Neural cell (in vitro differentiated cells): ENCODE measurements around the gene GOLGA6L24. TPM values are rescaled to one million over a fixed set of nuclear protein-coding genes. Genes with fewer than 3 reads are reported as not detected.
A peak's percentile ranks its signal among the peaks of the same experiment; 100 is the strongest.
"Not testable (repeated sequence)": the region's sequence is repeated elsewhere in the genome, so short reads cannot be mapped to it uniquely, and the experiment has no call there.

Experiments
- H2AFZ ChIP-seq: fragments of 200-600, 300-800 bp; sonication (generic), shearing (Covaris generic); 2 replicates; pipeline ENCODE4 v1.6.0; 2014; ENCODE audit warnings: low read depth, mild to moderate bottlenecking, antibody characterized with exemption, low read length, moderate library complexity
- H3F3A ChIP-seq: fragments of 200-600 bp; shearing (Covaris generic); 2 replicates; pipeline ENCODE4 v1.6.1; 2016; ENCODE audit warnings: mild to moderate bottlenecking, moderate library complexity, mixed read lengths, antibody characterized with exemption, low read length; ENCODE audit not compliant: insufficient read depth, poor library complexity, severe bottlenecking
- H3K27ac ChIP-seq: fragments of 200-600, 300-800 bp; sonication (generic), shearing (Covaris generic); 2 replicates; pipeline ENCODE4 v1.5.1; 2014; ENCODE audit warnings: mild to moderate bottlenecking, low read length, moderate library complexity
- H3K27me3 ChIP-seq: fragments of 300-800, 200-600 bp; sonication (generic), shearing (Covaris generic); 2 replicates; pipeline ENCODE4 v1.6.0; 2014; ENCODE audit warnings: mild to moderate bottlenecking, low read depth, low read length, moderate library complexity; ENCODE audit not compliant: insufficient read depth
- H3K36me3 ChIP-seq: fragments of 300-800, 200-600 bp; sonication (generic), shearing (Covaris generic); 2 replicates; pipeline ENCODE4 v1.5.1; 2014; ENCODE audit warnings: mild to moderate bottlenecking, antibody characterized with exemption, low read length, moderate library complexity; ENCODE audit not compliant: insufficient read depth
- H3K4me2 ChIP-seq: fragments of 300-800, 200-600 bp; sonication (generic), shearing (Covaris generic); 2 replicates; pipeline ENCODE4 v1.6.0; 2014; ENCODE audit warnings: mild to moderate bottlenecking, low read length
- H3K4me3 ChIP-seq: fragments of 300-800, 200-600 bp; sonication (generic), shearing (Covaris generic); 2 replicates; pipeline ENCODE4 v1.5.1; 2014; ENCODE audit warnings: mild to moderate bottlenecking, low read length, moderate library complexity
- H3K79me2 ChIP-seq: fragments of 200-600 bp; shearing (Covaris generic); replicated peaks from 2 replicates; pipeline ENCODE4 v1.6.0; 2014; ENCODE audit warnings: mild to moderate bottlenecking, low read length, moderate library complexity; ENCODE audit not compliant: insufficient read depth
- H3K9ac ChIP-seq: fragments of 300-800, 200-600 bp; sonication (generic), shearing (Covaris generic); 2 replicates; pipeline ENCODE4 v1.6.1; 2016; ENCODE audit warnings: mild to moderate bottlenecking, low read length, mixed read lengths
- H3K9me2 ChIP-seq: fragments of 200-600 bp; shearing (Covaris generic); 2 replicates; pipeline ENCODE4 v1.6.1; 2016; ENCODE audit warnings: mild to moderate bottlenecking, low read length, mixed read lengths; ENCODE audit not compliant: insufficient read depth
- H3K9me3 ChIP-seq: fragments of 200-600, 300-800 bp; sonication (generic), shearing (Covaris generic); 2 replicates; pipeline ENCODE4 v1.6.1; 2016; ENCODE audit warnings: mild to moderate bottlenecking, mixed run types, low read length, moderate library complexity, mixed read lengths
- H4K20me1 ChIP-seq: fragments of 200-600 bp; shearing (Covaris generic); 2 replicates; pipeline ENCODE4 v1.6.1; 2016; ENCODE audit warnings: mild to moderate bottlenecking, mixed run types; ENCODE audit not compliant: insufficient read depth
- polyA minus RNA-seq: library from RNA; depleted of rRNA, polyadenylated mRNA; stranded (reverse); fragments of >200 nt; gene quantifications from 2 replicates; pipeline ENCODE4 v1.2.3, GENCODE V29; 2014
- polyA plus RNA-seq: library from polyadenylated mRNA; depleted of rRNA; stranded (reverse); fragments of >200 nt; gene quantifications from 2 replicates; pipeline ENCODE4 v1.2.3, GENCODE V29; 2014

Gene GOLGA6L24, protein sequence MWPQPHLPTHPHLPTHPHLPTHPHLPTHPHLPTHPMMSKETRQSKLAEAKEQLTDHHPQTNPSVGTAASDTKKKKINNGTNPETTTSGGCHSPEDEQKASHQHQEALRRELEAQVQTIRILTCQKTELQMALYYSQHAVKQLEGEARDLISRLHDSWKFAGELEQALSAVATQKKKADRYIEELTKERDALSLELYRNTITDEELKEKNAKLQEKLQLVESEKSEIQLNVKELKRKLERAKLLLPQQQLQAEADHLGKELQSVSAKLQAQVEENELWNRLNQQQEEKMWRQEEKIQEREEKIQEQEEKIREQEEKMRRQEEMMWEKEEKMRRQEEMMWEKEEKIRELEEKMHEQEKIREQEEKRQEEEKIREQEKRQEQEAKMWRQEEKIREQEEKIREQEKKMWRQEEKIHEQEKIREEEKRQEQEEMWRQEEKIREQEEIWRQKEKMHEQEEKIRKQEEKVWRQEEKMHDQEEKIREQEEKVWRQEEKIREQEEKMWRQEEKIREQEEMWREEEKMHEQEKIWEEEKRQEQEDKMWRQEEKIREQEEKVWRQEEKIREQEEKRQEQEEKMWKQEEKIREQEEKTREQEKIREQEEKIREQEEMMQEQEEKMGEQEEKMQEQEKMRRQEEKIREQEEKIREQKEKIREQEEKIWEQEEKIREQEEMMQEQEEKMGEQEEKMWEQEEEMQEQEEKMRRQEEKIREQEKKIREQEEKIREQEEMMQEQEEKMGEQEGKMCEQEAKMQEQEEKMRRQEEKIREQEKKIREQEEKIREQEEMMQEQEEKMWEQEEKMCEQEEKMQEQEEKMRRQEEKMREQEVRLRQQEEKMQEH
- not detected in 2 replicates for polyA plus RNA-seq
- polyA minus RNA-seq = not detected in 2 replicates

- not testable (repeated sequence) for H3K27ac ChIP-seq, H3K9ac ChIP-seq, H3F3A ChIP-seq, H3K4me2 ChIP-seq, H3K36me3 ChIP-seq, H2AFZ ChIP-seq, H3K27me3 ChIP-seq, H3K9me2 ChIP-seq, H3K4me3 ChIP-seq, H3K79me2 ChIP-seq, H4K20me1 ChIP-seq, H3K9me3 ChIP-seq
Observed at GRCh38 chr15:28357984-28358383, at the start of gene GOLGA6L24. GOLGA6L24 (minus strand) TSS chr15:28358084; CDS start chr15:28358023, 61 bp downstream.

GRCh38 chr15:28402774-28403435, 45.0 kb upstream of the GOLGA6L24 start:
- not testable (repeated sequence) for H3K9me2 ChIP-seq, H4K20me1 ChIP-seq, H2AFZ ChIP-seq, H3K4me2 ChIP-seq, H3K9me3 ChIP-seq, H3K27ac ChIP-seq, H3F3A ChIP-seq, H3K79me2 ChIP-seq, H3K9ac ChIP-seq, H3K4me3 ChIP-seq, H3K36me3 ChIP-seq, H3K27me3 ChIP-seq

DNA sequence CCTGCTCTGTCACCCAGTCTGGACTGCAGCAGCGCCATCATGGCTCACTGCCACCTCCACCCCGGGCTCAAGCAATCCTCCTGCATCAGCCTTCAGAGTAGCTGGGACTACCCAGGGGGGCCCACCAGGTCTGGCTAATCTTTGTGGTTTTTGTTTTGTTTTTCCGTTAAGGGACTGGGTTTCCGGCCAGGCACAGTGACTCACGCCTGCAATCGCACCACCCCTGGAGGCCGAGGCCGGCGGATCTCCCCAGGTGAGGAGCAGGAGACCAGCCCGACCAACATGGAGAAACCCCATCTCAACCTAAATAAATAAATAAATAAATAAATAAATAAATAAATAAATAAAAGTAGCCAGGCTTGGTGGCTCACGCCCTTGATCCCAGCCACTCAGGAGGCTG, 38.1 kb upstream of the GOLGA6L24 start:
- not testable (repeated sequence) for H3K9ac ChIP-seq, H3K9me2 ChIP-seq, H3K27ac ChIP-seq, H2AFZ ChIP-seq, H3F3A ChIP-seq, H3K4me3 ChIP-seq, H4K20me1 ChIP-seq, H3K27me3 ChIP-seq, H3K4me2 ChIP-seq, H3K9me3 ChIP-seq, H3K36me3 ChIP-seq, H3K79me2 ChIP-seq

DNA sequence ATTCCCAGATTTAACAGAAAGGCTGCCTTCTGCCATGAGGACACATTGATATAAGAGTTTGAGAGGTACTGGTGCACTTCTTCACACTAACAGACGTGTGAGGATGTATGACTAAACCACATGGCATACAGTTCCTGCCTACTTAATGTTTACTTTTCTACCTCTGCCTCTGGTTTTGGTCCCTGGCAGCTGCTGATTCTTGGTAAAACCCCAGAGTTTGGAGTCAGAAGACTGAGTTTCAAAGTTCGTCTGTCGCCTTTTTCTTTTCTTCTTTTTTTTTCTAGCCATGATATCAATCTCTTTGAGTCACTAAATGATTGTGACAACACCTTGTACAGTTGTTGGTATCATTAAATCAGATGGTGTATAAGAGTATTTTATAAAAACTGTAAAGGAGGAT, 22.2 kb upstream of the GOLGA6L24 start:
- not testable (repeated sequence) for H3K9me2 ChIP-seq, H3K9ac ChIP-seq, H3K9me3 ChIP-seq, H2AFZ ChIP-seq, H4K20me1 ChIP-seq, H3K79me2 ChIP-seq, H3K27me3 ChIP-seq, H3F3A ChIP-seq, H3K4me3 ChIP-seq, H3K27ac ChIP-seq, H3K4me2 ChIP-seq, H3K36me3 ChIP-seq

DNA sequence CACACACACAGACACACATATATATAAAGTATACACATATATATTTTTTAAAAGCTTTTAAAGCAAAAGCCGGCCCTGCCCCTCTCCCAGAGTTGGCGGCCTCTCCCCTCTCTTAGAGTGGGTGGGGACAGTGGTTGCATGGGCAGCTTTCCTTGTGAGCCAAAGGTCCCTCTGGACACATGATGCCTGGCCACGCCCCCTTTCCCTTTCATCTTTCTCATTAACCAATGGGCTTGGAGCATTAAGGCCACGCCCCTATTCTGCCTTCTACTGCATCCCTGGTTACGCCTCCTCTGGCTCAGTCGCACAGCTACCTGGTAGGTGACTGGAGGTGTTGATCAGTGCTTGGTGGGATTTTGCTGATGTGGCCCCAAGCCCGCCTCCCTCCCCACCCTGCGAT, 20.5 kb upstream of the GOLGA6L24 start, which contains the start of gene GOLGA8F:
TSS of gene GOLGA8F (plus strand) at position 301 of the 400 bp plus-strand sequence. CDS start at position 399, 98 bp downstream.
- not testable (repeated sequence) for H2AFZ ChIP-seq, H3K9me2 ChIP-seq, H3K4me2 ChIP-seq, H4K20me1 ChIP-seq, H3K9ac ChIP-seq, H3F3A ChIP-seq, H3K27me3 ChIP-seq, H3K27ac ChIP-seq, H3K9me3 ChIP-seq, H3K4me3 ChIP-seq, H3K79me2 ChIP-seq, H3K36me3 ChIP-seq

DNA sequence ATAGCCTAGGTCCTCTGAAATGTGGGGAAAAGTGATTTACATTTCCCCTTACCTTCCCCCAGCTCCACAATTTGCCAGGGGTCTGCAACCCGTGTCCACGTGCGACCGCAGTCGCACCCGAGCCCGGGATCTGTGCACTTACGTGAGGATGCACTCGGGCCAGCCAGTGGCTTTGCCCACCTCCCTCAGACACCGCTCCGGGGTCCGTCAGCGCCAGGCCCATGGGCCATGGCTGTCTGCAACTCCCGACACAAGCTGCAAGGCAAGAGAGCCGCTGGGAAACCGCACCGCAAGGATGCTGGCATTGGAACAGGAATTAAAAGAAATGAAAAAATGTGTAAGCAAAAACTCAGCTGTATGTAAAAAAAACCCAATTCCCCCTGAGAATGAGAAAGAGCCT, 7.6 kb upstream of the GOLGA6L24 start:
- not testable (repeated sequence) for H3K9me2 ChIP-seq, H3K27ac ChIP-seq, H3K36me3 ChIP-seq, H3K9me3 ChIP-seq, H3K27me3 ChIP-seq, H3K9ac ChIP-seq, H3K4me3 ChIP-seq, H4K20me1 ChIP-seq, H2AFZ ChIP-seq, H3F3A ChIP-seq, H3K4me2 ChIP-seq, H3K79me2 ChIP-seq

DNA sequence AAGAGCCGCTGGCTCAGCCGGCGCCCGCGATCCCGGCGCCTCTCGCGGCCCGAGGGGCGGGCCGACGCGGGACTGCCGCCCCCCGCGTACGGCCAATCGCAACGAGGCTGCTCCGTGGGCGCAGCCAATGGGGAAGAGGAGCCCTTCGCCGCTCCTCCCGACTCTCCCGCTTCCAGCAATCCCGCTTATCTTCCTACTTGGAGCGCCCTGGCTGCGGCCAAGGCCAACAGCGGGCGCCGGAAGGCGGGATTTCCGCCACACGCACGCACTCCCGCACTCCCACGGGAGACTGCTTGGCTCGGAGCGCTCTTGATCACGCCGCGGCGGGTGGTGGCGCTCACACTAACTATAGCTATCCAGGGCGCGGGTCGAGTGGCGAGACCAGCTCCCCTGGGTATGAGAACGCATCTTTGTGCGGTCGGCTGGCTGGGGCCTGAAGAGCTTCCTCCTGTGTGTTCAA, 35.7 kb downstream of the GOLGA6L24 start, which contains the start of gene HERC2:
TSS of gene HERC2 (minus strand) at position 51 of the 460 bp plus-strand sequence. CDS start 746 bp downstream, outside the sequence.
- H3K79me2 ChIP-seq, H3K27ac ChIP-seq, H4K20me1 ChIP-seq, H3F3A ChIP-seq, H3K9me2 ChIP-seq, H2AFZ ChIP-seq, H3K9ac ChIP-seq, H3K4me2 ChIP-seq, H3K36me3 ChIP-seq, H3K27me3 ChIP-seq, H3K9me3 ChIP-seq: not testable (repeated sequence)
- H3K4me3 ChIP-seq = peak within 1 kb of the TSS; percentile 54
